Activated T-cell treated with anti-CD3 and anti-CD28 coated beads for 48 hours (primary cell): ENCODE measurements around the gene CTNNA1.
"Not testable (repeated sequence)": the region's sequence is repeated elsewhere in the genome, so short reads cannot be mapped to it uniquely, and the experiment has no call there.

Experiments used
- DNase-seq: peaks from one replicate; pipeline ENCODE4 v3.0.0-alpha.2; 2020; ENCODE audit warnings: low read depth

CTNNA1 gene

GRCh38 chr5:138752951-138753793, at the start of gene CTNNA1:
Gene CTNNA1 (plus strand): TSS chr5:138753425. CDS start chr5:138781925, 28,500 bp downstream.
- DNase-seq: peak; percentile 53

GRCh38 chr5:138703777-138704176, 49.4 kb upstream of the CTNNA1 start:
- not testable (repeated sequence) for DNase-seq

GRCh38 chr5:138705007-138705406, 48.2 kb upstream of the CTNNA1 start:
- no peak for DNase-seq

GRCh38 chr5:138705567-138705966, 47.7 kb upstream of the CTNNA1 start:
- DNase-seq: no peak

GRCh38 chr5:138706655-138707480, 46.4 kb upstream of the CTNNA1 start:
- no peak for DNase-seq

GRCh38 chr5:138708791-138709190, 44.4 kb upstream of the CTNNA1 start:
- DNase-seq: no peak

- no peak for DNase-seq
Measured at GRCh38 chr5:138709202-138709601, 44.0 kb upstream of the CTNNA1 start.

- no peak for DNase-seq
Measured at GRCh38 chr5:138711087-138711486, 42.1 kb upstream of the CTNNA1 start.

- no peak for DNase-seq
Measured at GRCh38 chr5:138711811-138712210, 41.4 kb upstream of the CTNNA1 start.

- DNase-seq: no peak
Measured at GRCh38 chr5:138712324-138712723, 40.9 kb upstream of the CTNNA1 start.

- DNase-seq: no peak
Measured at GRCh38 chr5:138712791-138713190, 40.4 kb upstream of the CTNNA1 start.

- no peak for DNase-seq
Measured at GRCh38 chr5:138713247-138713646, 40.0 kb upstream of the CTNNA1 start.

GRCh38 chr5:138714694-138715093, 38.5 kb upstream of the CTNNA1 start:
- DNase-seq: no peak

- DNase-seq: not testable (repeated sequence)
Measured at GRCh38 chr5:138715931-138716432, 37.2 kb upstream of the CTNNA1 start.

- no peak for DNase-seq
Measured at GRCh38 chr5:138716456-138716924, 36.7 kb upstream of the CTNNA1 start.

- DNase-seq: no peak
Measured at GRCh38 chr5:138717399-138717798, 35.8 kb upstream of the CTNNA1 start.

- no peak for DNase-seq
Measured at GRCh38 chr5:138719811-138720210, 33.4 kb upstream of the CTNNA1 start.

- no peak for DNase-seq
Measured at GRCh38 chr5:138720840-138721239, 32.4 kb upstream of the CTNNA1 start.

- no peak for DNase-seq
Measured at GRCh38 chr5:138721979-138722378, 31.2 kb upstream of the CTNNA1 start.

- no peak for DNase-seq
Measured at GRCh38 chr5:138722544-138723177, 30.6 kb upstream of the CTNNA1 start.

- no peak for DNase-seq
Measured at GRCh38 chr5:138724470-138725146, 28.6 kb upstream of the CTNNA1 start.
